Measurements from ENCODE around the gene TRIM66. TPM values are rescaled to one million over a fixed set of nuclear protein-coding genes. Genes with fewer than 3 reads are reported as not detected.

The TRIM66 gene
- total and polyA plus RNA-seq, 2 of the 8 experiments (the other 6 are each of a cell fraction or from before 2014, with no cell fraction given): 3.1 to 3.5 TPM

DNA sequence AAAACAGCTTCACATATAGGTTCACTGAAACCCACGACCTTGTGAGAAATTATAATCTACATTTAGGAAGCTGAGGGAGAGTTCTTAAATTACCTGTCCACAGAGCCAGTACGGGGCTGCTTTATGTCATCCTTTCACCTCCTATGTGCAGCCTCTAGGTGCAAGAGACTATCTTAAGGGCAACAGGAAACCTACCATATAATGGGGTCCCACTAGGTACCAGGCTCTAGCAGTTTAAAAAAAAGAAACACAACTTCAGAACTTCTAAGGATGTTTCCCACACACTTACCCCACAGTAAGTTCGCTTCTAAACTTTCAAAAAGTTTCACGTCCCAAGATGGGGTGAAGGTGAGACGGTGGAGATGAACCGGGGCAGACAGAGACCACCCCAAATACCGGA is 89.0 kb downstream of the TRIM66 start:
- ChIA-PET CTCF (ENCODE audit: partially characterized antibody) (interaction anchor here (1.0 to 3.1 kb wide), 3 partner anchors 10 to 369 kb away, joined by 3 to 15 read pairs (median 7); no protein-coding TSS in a partner anchor), POLR2A (ENCODE audit: partially characterized antibody) (interaction anchor here (1.7 to 2.6 kb wide), 2 partner anchors 89 to 95 kb away, joined by 9 to 24 read pairs; partner anchors contain the start of genes RPL27A and TRIM66)
- Histone ChIP-seq H3K27ac (ENCODE audit: low read depth, low read length) (no peak overlapping the region), H2BK5ac (ENCODE audit: low read depth, low read length) (no peak overlapping the region), H3K4me3 (ENCODE audit: extremely low read depth in 1 of 4, insufficient read depth in 2 of 4, low read depth in 3 of 4, low read length in 4 of 4) (peak overlapping the region; percentile 71 to 89 (median 84)), H2BK120ac (replicated peaks; ENCODE audit: low read depth, low read length) (no peak overlapping the region), H3K9ac (replicated peaks in 1 of 4; ENCODE audit: extremely low read depth in 1 of 4, low read depth in 3 of 4, low read length in 3 of 4) (peak overlapping the region in 3 of 4 experiments; percentile 65 to 69 (median 67); a peak in 5 of 7 replicates), H4K8ac (ENCODE audit: extremely low read depth, insufficient read depth, low read length) (no peak overlapping the region), H3K23me2 (ENCODE audit: low read depth, low read length) (peaks cover 10% of the 10 kb centered on the region), H2AK5ac (ENCODE audit: low read depth, low read length) (no peak overlapping the region), H3K79me1 (ENCODE audit: low read depth, low read length) (no peaks in the 10 kb centered on the region; the same call in 1 of the 2 replicates), H3K79me2 (ENCODE audit: control insufficient read depth in 1 of 2, insufficient read depth in 2 of 2, low read length in 2 of 2) (0 out of 4 replicates have a peak, but pooled peaks cover 0 to 15% of the 10 kb centered on the region in 2 experiments), H3K9me3 (ENCODE audit: insufficient read depth in 2 of 2, low read depth in 1 of 2, low read length in 1 of 2) (no peaks in the 10 kb centered on the region), H4K91ac (replicated peaks; ENCODE audit: insufficient read length, low read length) (no peak overlapping the region), H2BK20ac (ENCODE audit: low read length) (no peak overlapping the region), H2BK12ac (ENCODE audit: low read depth, low read length) (no peak overlapping the region), H3K14ac (ENCODE audit: insufficient read length) (no peak overlapping the region), H4K5ac (ENCODE audit: insufficient read length, low read depth, low read length) (no peak overlapping the region), H3K18ac (ENCODE audit: extremely low read depth, low read length) (no peak overlapping the region), H4K20me1 (replicated peaks in 1 of 2; ENCODE audit: control insufficient read depth in 1 of 2, insufficient read depth in 2 of 2, low read length in 2 of 2) (no peaks in the 10 kb centered on the region), H2BK15ac (ENCODE audit: low read length) (no peak overlapping the region), H3K27me3 (replicated peaks in 1 of 4; ENCODE audit: control insufficient read depth in 3 of 4, extremely low read depth in 1 of 4, insufficient read depth in 3 of 4, low read length in 3 of 4) (no peaks in the 10 kb centered on the region), H3K4me1 (replicated peaks in 1 of 4; ENCODE audit: control insufficient read depth in 3 of 4, insufficient read depth in 4 of 4, low read length in 3 of 4) (peaks cover 0 to 10% (median 4%) of the 10 kb centered on the region in 4 experiments; a peak in 4 of 7 replicates), H3K23ac (ENCODE audit: insufficient read length) (no peak overlapping the region), H3K4ac (replicated peaks; ENCODE audit: insufficient read length, low read depth, low read length) (no peak overlapping the region), H3K36me3 (ENCODE audit: control insufficient read depth in 2 of 4, insufficient read depth in 4 of 4, low read length in 3 of 4) (no peaks in the 10 kb centered on the region), H2AFZ (ENCODE audit: low read length) (peak overlapping the region; percentile 86), H3K56ac (replicated peaks; ENCODE audit: insufficient read length, low read depth, low read length) (no peak overlapping the region), H3K4me2 (ENCODE audit: insufficient read depth in 1 of 2, low read depth in 2 of 2, low read length in 2 of 2) (peak overlapping the region; percentile 80 to 91)
- DNase-seq (ENCODE audit: low read depth in 1 of 2, low spot score in 2 of 2) (no peak), FAIRE-seq (no peak)
- 5% methylated on average over 7 of the region's 7 CpGs; no CpG with 5 or more reads in 1 of the 2 experiments for WGBS, 2 experiments (ENCODE audit: extremely low coverage in 1 of 2, insufficient coverage in 1 of 2, insufficient read length in 1 of 2, insufficient replicate concordance in 2 of 2, low coverage in 1 of 2, low lambda C conversion rate in 2 of 2, missing lambda C conversion rate in 1 of 2)
- TF ChIP-seq CTBP2 (IDR thresholded peaks at IDR 0.05; ENCODE audit: borderline replicate concordance, insufficient read depth, insufficient read length, low read length) (no peak), GABPA (IDR thresholded peaks at IDR 0.05; ENCODE audit: borderline replicate concordance, insufficient read depth, low read length) (no peak), RAD21 (IDR thresholded peaks at IDR 0.05 in 1 of 2, conservative IDR thresholded peaks at IDR 0.05 in 1 of 2; ENCODE audit: low read depth in 2 of 2, low read length in 2 of 2) (no peak), BRCA1 (IDR thresholded peaks at IDR 0.05; ENCODE audit: low read depth, low read length) (no peak), POU5F1 (IDR thresholded peaks at IDR 0.05; ENCODE audit: low read depth, low read length) (no peak), KDM1A (IDR thresholded peaks at IDR 0.05; ENCODE audit: borderline replicate concordance, low read length) (no peak), MAX (IDR thresholded peaks at IDR 0.05) (no peak), SAP30 (IDR thresholded peaks at IDR 0.05; ENCODE audit: insufficient read depth, insufficient replicate concordance, low read length) (no peak), TCF12 (IDR thresholded peaks at IDR 0.05; ENCODE audit: low read depth, low read length) (no peak), CBX8 (IDR thresholded peaks at IDR 0.05; ENCODE audit: borderline replicate concordance, low read depth, low read length) (no peak)
- TF ChIP-seq, protein P1, sequence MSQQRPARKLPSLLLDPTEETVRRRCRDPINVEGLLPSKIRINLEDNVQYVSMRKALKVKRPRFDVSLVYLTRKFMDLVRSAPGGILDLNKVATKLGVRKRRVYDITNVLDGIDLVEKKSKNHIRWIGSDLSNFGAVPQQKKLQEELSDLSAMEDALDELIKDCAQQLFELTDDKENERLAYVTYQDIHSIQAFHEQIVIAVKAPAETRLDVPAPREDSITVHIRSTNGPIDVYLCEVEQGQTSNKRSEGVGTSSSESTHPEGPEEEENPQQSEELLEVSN (IDR thresholded peaks at IDR 0.05): no peak
